TTC549 (cell line): Measurements from ENCODE around the gene CANT1.
A peak's percentile ranks its signal among the peaks of the same experiment; 100 is the strongest.
"Not testable (repeated sequence)": the region's sequence is repeated elsewhere in the genome, so short reads cannot be mapped to it uniquely, and the experiment has no call there.

ENCODE experiments used
- FAIRE-seq: peaks from 2 replicates; lab custom pipeline; 2012; peaks lifted over from hg19 to GRCh38; lab: Jason Lieb, UNC

CANT1 gene

DNA sequence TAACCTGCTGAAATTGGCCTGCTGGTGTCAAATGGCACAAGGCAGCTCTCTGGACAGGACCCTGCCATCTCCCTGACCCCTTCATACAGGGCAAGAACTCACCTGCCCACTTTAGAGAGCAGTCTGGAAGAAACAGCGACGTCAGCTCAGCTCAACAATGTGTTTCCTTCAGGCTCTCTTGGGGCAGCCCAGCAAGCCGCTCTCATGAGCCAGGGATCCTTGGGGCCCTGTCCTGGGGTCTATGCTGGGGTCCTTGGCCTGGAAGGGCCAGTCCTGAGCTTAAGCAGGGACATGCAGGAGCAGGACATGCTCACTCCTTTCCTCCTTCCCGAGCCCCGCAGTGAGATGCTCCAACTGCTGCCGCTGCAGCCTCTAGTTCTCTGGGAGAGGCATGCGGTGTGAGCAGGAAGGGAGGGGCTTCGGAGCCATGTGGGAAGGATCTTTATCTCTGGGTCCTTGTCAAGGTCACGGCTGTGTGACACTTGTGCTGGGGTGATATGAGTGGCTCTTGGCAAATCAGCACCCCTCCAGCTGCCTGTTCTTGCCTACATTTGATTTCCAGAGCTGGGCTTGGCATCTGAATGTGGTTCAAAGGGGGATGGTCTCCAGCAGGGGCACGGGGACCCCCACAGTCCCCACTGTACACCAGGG, 17.8 kb upstream of the CANT1 start:
- no peak for FAIRE-seq

- no peak for FAIRE-seq
Observed at GRCh38 chr17:79026376-79027273, 17.1 kb upstream of the CANT1 start.

- FAIRE-seq, result no peak
Observed at GRCh38 chr17:79024901-79025737, 15.6 kb upstream of the CANT1 start.

- FAIRE-seq, result no peak
Observed at GRCh38 chr17:79023886-79024771, 14.6 kb upstream of the CANT1 start, which contains the start of gene C1QTNF1. TSS of gene C1QTNF1 (plus strand) at chr17:79024169. CDS start at chr17:79043969, 19,800 bp downstream.

- no peak for FAIRE-seq
Observed at GRCh38 chr17:79023180-79023705, 13.7 kb upstream of the CANT1 start.

GRCh38 chr17:79022507-79022991, 13.0 kb upstream of the CANT1 start:
- FAIRE-seq, result no peak

DNA sequence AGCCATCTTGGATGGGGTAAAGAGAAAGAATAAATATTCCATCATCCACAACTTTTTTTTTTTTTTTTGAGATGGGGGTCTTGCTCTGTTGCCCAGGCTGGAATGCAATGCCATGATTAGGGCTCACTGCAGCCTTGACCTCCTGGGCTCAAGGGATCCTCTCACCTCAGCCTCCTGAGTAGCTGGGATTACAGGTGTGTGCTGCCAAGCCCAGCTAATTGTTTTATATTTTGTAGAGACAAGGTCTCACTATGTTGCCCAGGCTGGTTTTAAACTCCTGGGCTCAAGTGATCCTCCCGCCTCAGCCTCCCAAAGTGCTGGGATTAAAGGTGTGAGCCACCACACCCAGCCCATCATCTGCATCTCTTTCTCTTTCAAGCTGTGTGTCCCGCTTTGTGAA, 12.4 kb upstream of the CANT1 start:
- not testable (repeated sequence) for FAIRE-seq

- no peak for FAIRE-seq
Observed at GRCh38 chr17:79020631-79021301, 11.2 kb upstream of the CANT1 start.

DNA sequence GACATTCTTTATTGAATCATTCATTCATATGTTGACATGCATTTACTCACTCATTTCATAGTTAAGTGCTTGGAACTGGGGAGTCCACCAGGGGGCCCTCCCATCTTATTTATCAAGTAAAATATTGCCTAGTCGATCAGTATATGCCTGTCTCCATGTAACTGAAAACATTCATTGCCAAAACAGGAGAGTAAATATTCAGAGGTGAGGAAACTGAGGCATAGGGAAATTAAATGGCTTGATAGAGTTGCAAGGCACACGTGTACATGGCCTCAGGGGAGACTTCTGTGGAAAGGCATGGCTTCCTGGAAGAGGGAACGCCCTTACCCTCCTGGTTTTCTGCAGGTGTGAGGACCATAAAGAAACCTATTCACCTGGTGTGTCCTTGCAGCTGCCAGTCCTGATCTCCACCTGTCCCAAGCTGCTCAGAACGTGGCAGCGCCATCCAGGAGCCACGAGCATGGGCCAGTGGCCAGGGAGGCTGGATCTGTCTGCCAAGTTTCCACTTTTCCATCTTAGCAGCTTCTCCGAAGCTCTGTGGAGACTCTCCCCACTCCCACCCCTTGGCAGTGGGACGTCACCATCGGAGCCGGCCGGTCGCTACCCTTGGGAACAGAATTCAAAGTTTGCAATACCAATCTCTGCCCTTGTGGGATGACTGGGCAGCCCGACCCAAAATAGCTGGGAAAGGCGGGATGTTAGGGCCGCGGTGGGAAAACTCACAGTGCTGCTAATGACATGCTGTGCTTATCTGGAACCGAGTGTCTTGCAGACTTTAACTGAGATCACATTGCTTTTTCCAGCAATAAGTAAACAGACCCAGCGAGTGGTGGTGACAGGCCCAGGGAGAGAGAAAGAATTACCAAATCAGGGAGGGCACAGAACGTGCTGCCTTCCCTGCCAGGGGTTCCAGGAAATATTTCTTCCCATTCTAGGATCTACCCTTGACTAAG, 10.3 kb upstream of the CANT1 start:
- FAIRE-seq, result peak; percentile 28

- no peak for FAIRE-seq
Observed at GRCh38 chr17:79019261-79019631, 9.7 kb upstream of the CANT1 start.

DNA sequence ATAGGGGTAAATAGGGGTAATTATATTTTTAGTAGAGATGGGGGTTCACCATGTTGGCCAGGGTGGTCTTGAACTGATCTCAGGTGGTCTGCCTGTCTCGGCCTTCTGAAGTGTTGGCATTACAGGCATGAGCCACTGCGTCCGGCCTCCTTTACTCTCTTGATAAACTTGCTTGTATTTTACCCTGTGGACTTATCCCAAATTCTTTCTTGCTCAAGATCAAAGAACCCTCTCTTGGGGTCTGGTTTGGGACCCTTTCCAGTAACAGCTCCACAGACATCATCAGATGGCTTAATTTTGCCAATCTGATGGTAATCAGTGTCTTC, 8.8 kb upstream of the CANT1 start:
- FAIRE-seq, result no peak

GRCh38 chr17:79017546-79018369, 8.2 kb upstream of the CANT1 start:
- FAIRE-seq, result no peak

DNA sequence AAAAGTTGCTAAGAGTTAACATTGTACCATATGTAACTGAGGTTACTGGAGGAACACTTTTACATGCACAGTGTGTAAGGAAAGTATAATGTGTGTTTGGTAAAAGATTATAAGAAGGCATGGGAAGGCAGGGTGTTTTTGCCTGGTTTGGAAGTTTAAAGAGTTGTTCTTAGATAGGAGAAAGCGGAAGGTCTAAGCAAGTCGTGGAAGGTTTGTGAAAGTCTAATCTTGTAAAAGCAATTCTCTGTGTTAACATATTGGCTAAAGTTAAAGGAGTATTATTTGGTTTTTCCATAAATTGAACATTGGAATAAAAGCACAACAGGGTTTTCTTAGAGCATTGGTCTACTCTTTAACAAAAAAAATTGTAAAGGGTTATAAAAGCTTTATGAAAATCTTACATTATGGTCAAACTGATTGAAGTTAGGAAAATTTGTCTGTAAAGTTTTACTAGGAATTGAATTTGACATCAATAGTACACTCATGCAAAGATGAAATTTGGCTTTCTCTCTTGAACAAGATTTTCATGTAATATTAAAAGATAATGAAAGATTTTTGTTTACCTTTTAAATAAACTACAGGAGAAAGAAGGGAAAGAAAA, 4.7 kb upstream of the CANT1 start:
- no peak for FAIRE-seq

DNA sequence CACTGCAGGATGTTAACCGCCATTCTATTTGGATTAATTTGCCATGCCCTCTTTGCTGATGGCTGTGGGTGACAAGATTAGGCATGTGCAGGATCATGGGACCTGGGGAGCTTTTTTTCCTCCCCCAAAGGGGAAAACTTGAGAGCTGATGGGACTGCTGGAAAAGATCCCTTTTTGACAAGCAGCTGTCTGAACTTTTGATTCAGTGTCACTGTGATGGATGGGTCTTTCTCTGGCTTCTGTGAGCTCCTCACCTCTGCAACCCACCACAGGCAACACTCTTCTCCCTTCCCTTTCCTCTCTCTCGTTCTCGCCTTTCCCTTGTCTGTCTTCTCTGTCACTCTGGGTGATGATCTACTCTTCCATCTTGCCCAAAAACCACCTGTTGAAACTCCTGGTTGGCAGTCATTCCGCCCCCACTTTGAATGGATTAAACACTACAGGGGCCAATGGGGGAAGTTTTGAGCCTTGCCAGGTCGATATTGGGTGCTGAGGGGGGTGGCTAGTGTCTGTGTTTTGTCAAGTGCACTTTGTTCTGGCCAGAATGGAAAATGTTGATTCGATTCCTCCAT, 3.1 kb upstream of the CANT1 start:
- FAIRE-seq, result no peak

DNA sequence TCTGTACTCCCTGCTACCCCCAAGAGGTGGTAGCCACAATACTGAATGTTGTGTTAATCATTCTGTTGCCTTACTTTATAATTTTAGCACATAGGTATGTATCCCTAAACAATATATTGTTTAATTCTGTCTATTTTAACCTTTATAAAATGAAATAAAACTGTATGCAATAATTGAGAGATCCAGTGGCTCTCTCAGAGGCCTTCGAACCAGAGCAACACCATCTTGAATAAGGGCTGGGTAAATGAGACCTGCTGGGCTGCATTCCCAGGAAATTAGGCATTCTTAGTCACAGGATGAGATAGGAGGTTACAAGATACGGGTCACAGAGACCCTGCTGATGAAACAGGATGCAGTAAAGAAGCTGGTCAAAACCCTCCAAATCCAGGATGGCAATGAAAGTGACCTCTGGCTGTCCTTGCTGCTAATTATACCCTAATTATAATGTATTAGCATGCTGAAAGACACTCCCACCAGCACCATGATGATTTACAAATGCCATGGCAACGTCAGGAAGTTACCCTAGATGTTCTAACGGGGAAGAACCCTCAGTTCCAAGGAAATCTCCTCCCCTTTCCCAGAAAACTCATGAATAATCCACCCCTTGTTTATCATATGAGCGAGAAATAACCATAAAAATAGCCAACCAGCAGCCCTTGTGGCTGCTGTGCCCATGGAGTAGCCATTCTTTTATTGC, 2.0 kb upstream of the CANT1 start:
- FAIRE-seq, result no peak

DNA sequence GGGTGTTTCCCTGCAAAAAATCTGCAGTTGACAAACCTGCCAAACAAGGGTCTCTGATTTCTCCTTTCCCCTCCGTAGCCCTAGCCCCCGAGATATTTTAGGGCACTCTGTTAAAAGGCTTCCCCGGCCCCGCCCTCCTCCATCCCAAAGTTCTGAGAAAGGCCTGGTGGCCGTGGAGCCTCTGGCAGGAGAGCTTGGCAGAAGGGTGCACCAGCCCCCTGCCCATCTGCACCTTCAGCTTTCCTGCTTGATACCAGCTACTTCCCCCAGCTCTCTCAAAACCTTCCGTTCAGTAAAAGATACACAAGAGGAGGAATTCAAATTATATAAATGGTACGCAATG, 711 bp upstream of the CANT1 start:
- no peak for FAIRE-seq

GRCh38 chr17:79008666-79009387, 737 bp downstream of the CANT1 start:
- FAIRE-seq, result no peak
